Stimulated activated CD8-positive, alpha-beta memory T cell treated with anti-CD3 and anti-CD28 coated beads, Interleukin-15, amount 100 ng/mL, for 1 hour (primary cell): ENCODE results near the gene MFSD6L.

ENCODE experiments used
- DNase-seq: peaks from one replicate; pipeline ENCODE4 v3.0.0-alpha.2; 2020; ENCODE audit warnings: low read depth

The MFSD6L gene

DNA sequence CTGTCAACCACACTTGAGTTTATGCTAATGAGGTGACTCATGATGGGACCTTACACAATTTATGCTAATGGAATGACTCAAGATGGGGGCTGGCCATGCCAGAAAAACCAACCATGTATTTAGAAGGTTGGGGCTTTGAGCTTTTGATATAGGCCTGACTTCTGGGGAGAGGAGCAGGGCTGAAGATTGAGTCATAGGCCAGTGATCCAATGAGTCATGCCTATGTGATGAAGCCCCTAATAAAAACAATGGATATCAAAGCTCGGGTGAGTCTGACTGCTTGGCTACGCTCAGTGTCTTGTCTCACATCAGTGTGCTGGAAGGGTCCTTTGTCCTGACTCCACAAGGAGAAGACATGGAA lies 7.3 kb downstream of the MFSD6L start:
- no peak for DNase-seq

DNA sequence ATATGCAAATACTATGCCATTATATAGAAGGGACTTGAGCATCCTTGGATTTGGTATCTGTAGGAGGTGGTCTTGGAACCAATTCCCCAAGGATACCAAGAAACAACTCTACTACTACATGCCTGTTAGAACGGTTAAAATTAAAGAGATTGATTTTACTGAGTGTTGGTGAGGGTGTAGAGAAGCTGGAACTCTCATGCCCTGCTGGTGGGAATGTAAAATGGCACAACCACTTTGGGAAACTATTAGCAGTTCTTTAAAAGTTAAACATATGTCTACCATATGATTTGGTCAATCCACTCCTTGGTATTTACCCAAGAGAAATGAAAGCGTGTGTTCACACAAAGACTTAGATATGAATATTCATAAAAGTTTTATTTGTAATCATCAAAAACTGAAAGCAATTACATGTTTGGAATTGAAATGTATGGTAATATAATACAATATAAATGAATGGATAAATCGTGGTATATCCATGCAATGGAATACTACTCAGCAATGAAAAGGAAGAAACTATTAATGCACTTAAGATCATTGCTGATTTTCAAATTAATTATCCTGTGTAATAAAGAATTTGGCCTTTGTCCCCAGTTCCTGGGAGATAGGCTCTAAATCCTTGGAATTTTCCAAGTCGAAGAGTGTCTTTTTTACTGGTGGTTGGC lies 7.8 kb downstream of the MFSD6L start:
- no peak for DNase-seq

- DNase-seq: no peak
These were observed 9.4 kb downstream of the MFSD6L start for GRCh38 chr17:8789743-8790142.

DNA sequence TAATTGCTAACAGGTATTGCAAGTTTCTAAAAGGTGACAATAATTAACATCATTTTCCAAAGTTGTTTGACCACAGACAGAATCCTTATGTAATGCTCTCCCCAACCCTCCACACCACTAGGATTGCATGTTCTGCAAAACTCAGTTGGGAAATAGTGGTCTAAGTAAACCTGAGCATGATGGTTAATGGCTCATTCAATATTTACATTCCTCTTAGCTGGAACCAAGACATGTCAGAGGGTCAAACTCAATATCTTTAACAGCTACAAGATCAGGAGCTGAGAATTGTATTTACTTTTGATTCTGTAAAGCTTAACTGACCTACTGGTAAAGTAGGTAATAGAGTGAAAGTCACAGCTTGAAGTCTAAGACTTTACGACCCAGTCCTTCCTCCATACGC lies 10.2 kb downstream of the MFSD6L start:
- no peak for DNase-seq

- peak; percentile 43 for DNase-seq
These were observed 13.4 kb downstream of the MFSD6L start for GRCh38 chr17:8785547-8786413.

GRCh38 chr17:8782176-8782575 lies 17.0 kb downstream of the MFSD6L start:
- DNase-seq: no peak

- DNase-seq: no peak
These were observed 17.4 kb downstream of the MFSD6L start for GRCh38 chr17:8781776-8782175.

- DNase-seq: no peak
These were observed 22.3 kb downstream of the MFSD6L start for GRCh38 chr17:8776881-8777280.

GRCh38 chr17:8776248-8776647 lies 22.9 kb downstream of the MFSD6L start:
- DNase-seq: no peak

DNA sequence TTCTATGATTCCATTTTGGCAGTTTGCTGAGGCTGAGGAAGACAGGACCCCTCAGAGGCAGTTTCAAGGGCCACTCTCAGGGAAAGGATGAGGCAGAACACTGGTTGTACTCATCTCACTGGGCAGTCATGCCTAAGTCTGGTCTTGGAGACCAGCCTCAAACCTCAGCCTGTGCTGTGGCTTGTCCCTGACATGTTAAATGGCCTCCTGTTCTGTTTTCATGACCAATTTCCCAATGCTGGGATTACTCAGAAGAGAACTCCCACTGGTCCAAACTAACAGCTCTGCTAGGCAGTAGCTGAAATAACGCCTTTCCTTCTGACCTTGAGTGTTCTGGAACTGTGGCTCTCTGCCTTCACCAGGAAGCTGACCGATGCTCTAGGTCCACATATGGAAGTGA lies 32.4 kb downstream of the MFSD6L start:
- DNase-seq: no peak

- no peak for DNase-seq
These were observed 37.2 kb downstream of the MFSD6L start for GRCh38 chr17:8762012-8762411.

GRCh38 chr17:8758137-8758596 lies 41.0 kb downstream of the MFSD6L start, which contains the start of gene SPDYE4:
SPDYE4 (minus strand) TSS chr17:8758546; CDS start chr17:8758382, 164 bp downstream.
- no peak for DNase-seq

DNA sequence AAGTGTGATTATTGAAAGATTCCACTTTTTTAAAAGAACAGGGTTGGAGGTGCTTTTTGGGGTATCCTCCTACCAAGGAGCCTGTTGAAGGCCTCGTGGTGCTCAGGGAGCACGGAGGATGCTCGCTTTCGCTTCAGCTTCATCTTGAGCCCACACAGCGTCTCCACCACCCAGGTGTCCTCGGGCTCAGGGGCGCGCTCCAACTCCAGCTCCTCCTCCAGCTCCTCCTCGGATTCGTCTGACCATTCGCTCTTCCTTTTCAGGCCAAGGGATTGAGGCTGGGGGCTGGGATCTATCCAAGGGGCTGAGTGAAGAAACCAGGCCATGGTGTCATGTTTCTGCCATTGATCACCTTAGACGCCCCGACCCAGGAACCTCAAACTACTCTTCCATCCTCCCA lies 42.0 kb downstream of the MFSD6L start:
- DNase-seq: no peak

GRCh38 chr17:8755590-8756255 lies 43.4 kb downstream of the MFSD6L start:
- no peak for DNase-seq

DNA sequence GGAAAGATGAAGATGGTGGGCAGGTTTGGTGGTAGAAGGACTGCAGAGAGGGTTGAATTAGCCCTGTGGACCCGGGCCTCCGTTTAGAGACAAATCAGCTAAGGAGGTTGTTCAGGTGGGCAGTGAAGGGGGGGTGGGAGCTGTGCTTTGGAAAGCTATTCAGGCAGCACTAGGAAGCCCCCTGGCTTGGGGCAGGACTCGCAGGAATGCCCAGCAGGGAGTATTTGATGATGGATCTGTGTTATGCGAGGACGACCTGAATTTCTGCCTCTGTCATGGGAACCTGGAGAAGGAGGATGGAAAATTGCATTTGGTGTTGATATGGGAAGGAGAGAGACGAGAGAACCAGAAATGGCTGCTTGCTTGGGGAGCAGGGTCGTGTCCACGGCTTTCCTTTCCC lies 44.3 kb downstream of the MFSD6L start:
- no peak for DNase-seq

DNA sequence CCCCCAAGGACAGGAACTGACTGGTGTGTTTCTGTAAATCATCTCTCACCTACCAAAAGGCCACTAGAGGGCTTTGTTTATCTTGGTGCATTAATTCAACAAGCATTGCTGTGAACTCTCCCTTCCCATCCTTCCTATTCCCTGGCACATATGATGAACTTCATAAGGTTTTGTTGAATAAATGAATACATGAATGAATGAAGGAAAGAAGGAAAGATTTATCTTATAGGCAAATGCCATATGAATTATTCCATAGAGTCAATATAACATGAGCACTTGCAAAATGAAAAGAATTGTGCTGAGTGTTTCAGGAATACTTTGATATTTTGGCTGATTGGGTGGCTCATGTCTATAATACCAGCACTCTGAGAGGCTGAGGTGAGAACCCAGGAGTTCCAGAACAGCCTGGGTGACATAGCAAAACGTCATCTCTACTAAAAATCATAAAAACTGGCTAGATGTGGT lies 45.2 kb downstream of the MFSD6L start:
- no peak for DNase-seq

DNA sequence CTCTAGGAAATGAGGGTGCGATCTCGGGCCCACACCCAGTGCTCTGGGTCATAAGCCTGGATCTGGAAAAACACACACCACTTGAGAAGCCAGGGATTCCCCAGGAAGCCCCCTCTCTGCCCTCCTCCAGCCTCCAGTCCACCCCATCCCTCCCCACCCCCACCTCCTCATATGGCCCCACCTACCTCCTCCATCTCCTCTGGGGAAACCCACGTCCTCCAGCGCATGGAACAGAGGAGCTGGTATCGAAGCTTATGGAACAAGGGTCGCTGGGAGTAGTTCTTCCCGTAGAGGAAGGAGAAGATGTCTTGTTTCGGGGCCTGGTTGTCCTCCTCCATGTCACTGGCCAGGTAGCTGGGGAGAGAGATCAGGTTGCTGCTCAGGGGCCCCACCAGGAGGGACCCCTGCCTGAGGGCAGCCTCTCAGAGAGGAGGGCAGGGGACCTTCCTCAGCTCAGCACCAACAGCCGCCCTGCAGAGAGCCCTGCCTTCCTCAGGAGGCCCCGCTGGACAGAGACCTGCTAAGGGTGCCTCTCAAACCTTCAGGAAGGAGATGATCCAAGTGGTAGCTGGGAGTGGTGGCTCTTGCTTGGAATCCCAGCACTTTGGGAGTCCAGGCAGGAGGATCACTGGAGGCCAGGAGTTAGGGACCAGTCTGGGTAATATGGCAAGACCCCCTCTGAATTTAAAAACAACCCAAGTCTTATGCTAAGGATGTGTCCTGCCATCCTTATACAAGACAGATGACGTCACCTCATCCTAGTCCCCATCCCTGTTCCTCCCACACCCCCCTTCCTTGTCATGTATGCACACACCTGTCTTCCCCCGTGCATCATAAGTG lies 45.8 kb downstream of the MFSD6L start:
- no peak for DNase-seq

GRCh38 chr17:8749616-8750015 lies 49.5 kb downstream of the MFSD6L start:
- DNase-seq: no peak

DNA sequence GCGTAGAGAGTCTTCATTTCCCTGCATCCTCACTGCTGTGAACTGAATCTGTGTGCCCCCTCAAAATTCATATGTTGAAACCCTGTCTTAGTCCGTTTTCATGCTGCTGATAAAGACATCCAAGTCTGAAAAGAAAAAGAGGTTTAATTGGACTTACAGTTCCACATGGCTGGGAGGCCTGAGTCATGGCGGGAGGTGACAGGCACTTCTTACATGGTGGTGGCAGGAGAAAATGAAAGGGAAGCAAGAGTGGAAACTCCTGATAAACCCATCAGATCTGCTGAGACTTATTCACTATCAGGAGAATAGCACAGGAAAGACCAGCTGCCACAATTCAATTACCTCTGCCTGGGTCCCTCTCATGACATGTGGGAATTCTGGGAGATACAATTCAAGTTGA lies 51.4 kb downstream of the MFSD6L start:
- DNase-seq: no peak
